ENCODE measurements around the gene LLPH.

LLPH gene

GRCh38 chr12:66141299-66141698 lies 10.7 kb upstream of the LLPH start:
- DNase-seq, result no peak

- DNase-seq, result no peak
Observed at GRCh38 chr12:66140731-66141130, 10.2 kb upstream of the LLPH start.

GRCh38 chr12:66139328-66139727 lies 8.8 kb upstream of the LLPH start:
- DNase-seq, result no peak

- no peak for DNase-seq
Observed at GRCh38 chr12:66137937-66138336, 7.4 kb upstream of the LLPH start.

DNA sequence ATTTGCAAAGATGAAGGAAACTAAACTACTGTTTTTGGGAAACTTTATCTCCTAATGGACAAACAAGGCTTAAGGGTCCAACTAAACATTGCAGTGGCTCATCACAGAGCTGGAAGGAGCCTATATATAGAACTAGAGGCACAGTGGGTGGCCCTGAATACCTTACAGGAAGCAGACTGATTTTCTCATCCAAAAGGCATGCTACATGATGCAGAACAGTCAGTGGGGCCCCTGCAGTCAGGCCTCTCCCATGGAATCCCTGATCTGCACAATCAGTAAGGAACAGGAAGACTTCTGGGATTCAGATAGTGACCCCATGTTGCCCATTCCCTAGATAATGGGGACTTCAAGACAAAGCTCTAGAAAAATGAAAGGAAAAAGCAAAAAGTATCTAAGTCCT lies 1.9 kb upstream of the LLPH start:
- DNase-seq, result no peak

- DNase-seq, result no peak
Observed at GRCh38 chr12:66131067-66131688, 628 bp upstream of the LLPH start.

GRCh38 chr12:66129934-66130266 lies 650 bp downstream of the LLPH start:
- DNase-seq, result no peak

GRCh38 chr12:66127650-66128049 lies 2.9 kb downstream of the LLPH start:
- no peak for DNase-seq

GRCh38 chr12:66120477-66120876 lies 10.1 kb downstream of the LLPH start:
- no peak for DNase-seq

- no peak for DNase-seq
Observed at GRCh38 chr12:66119870-66120241, 10.7 kb downstream of the LLPH start.

- no peak for DNase-seq
Observed at GRCh38 chr12:66119229-66119869, 11.2 kb downstream of the LLPH start.

GRCh38 chr12:66118240-66118891 lies 12.2 kb downstream of the LLPH start:
- no peak for DNase-seq

- DNase-seq, result no peak
Observed at GRCh38 chr12:66117242-66117641, 13.3 kb downstream of the LLPH start.

- DNase-seq, result no peak
Observed at GRCh38 chr12:66115071-66115600, 15.4 kb downstream of the LLPH start.

GRCh38 chr12:66113471-66113870 lies 17.1 kb downstream of the LLPH start:
- no peak for DNase-seq

DNA sequence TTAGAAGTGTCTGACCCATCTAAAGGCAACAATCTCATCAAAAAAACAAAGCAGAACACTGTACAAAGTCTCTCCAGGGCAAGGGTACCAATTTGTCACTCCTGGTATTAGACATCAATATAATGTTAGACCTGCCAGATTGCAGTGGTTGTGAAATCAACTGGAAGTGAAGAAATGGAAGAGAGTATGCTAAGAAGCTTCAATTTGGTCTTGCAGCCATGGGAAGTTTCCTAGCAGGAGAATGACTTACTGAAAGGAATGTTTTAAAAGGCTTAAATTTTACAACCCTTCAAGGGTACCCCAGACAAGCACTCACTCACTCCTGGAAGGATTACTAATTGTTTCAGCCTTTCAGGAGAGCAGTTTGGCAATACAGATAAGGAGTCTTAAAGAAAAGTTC lies 18.9 kb downstream of the LLPH start:
- no peak for DNase-seq

DNA sequence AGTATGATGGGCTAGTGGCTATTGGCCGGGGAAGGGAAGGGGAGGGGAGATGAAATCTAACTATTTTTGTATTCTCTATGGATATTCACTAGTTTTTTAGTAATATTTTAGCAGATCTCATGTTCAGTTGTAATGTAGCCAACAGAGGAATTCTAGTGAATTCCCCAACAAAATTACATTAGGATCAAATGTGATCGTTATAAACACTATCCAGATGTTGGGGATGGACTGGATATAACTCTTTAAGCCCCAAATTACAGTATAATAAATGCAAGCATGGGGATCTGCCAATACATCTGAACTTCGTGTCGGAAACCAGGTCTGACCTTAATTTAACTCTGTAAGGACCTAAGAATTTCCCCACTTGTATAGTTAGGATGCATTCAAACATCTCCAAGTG lies 21.5 kb downstream of the LLPH start:
- no peak for DNase-seq

- DNase-seq, result no peak
Observed at GRCh38 chr12:66108386-66108785, 22.2 kb downstream of the LLPH start.

- peak; percentile 64 for DNase-seq
Observed at GRCh38 chr12:66107451-66107915, 23.1 kb downstream of the LLPH start.

- no peak for DNase-seq
Observed at GRCh38 chr12:66103016-66103913, 27.3 kb downstream of the LLPH start.

DNA sequence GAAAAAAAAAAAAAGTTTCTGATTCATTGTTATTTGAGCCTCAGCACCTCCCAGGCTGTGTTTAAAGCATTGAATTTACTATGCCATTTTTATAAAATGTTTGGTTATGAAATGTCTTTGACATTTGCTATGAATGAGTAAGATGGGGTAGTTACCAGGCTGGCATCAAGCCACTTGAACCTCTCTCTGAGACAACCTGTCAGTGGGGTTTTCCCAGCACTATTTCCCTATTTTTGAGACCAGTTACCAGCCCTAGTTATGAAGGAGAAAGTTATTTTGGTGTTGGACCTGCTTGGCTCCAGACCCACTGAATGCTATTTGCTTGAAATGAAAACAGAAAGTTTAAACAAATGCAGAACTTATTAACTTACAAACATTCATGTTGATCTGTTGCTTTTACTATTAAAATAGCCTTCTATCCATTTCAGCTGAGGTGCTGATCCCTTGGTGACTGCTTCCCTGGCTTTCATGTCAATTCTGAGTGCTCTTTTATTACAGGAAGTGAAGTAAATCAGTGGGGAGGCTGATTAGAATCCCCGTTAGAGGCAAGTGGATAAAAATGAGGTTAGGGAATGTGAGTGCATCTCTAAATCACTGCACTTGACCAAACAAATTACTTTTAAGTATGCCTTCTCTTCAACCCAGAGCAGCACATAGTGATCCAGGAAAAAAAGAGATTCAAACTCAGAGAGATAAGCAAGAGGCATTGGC lies 37.8 kb downstream of the LLPH start:
- DNase-seq, result no peak

- DNase-seq, result no peak
Observed at GRCh38 chr12:66090157-66090556, 40.4 kb downstream of the LLPH start.

Data from activated CD8-positive, alpha-beta memory T cell treated with anti-CD3 and anti-CD28 coated beads for 24 hours (primary cell).